Mammary epithelial cell (primary cell): ENCODE results near the gene PRADC1.

Experiments
- EZH2 ChIP-seq: IDR thresholded peaks from 2 replicates; pipeline ENCODE4 v1.6.1; 2012; ENCODE audit warnings: low read length, inconsistent platforms, borderline replicate concordance
- TF ChIP-seq, protein P1 (sequence below), 2 donors: IDR thresholded peaks in 1 of 2; conservative IDR thresholded peaks in 1 of 2; 2 replicates each; pipeline ENCODE4 v1.5.1; 2011 to 2012; ENCODE audit warnings: inconsistent platforms in 2 of 2, low read length in 2 of 2, mild to moderate bottlenecking in 2 of 2, control low read depth in 1 of 2, low read depth in 1 of 2; ENCODE audit not compliant: insufficient read depth in 1 of 2; ENCODE audit errors: extremely low read depth in 1 of 2

- TF ChIP-seq, protein P1, sequence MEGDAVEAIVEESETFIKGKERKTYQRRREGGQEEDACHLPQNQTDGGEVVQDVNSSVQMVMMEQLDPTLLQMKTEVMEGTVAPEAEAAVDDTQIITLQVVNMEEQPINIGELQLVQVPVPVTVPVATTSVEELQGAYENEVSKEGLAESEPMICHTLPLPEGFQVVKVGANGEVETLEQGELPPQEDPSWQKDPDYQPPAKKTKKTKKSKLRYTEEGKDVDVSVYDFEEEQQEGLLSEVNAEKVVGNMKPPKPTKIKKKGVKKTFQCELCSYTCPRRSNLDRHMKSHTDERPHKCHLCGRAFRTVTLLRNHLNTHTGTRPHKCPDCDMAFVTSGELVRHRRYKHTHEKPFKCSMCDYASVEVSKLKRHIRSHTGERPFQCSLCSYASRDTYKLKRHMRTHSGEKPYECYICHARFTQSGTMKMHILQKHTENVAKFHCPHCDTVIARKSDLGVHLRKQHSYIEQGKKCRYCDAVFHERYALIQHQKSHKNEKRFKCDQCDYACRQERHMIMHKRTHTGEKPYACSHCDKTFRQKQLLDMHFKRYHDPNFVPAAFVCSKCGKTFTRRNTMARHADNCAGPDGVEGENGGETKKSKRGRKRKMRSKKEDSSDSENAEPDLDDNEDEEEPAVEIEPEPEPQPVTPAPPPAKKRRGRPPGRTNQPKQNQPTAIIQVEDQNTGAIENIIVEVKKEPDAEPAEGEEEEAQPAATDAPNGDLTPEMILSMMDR (conservative IDR thresholded peaks at IDR 0.05 in 1 of 2, IDR thresholded peaks at IDR 0.05 in 1 of 2; ENCODE audit: extremely low read depth in 1 of 2, insufficient read depth in 1 of 2, low read depth in 1 of 2, low read length in 2 of 2): no peak
- TF ChIP-seq EZH2: no peak
Observed at GRCh38 chr2:73253400-73253799, 20.4 kb upstream of the PRADC1 start.
